A549 (cell line): ENCODE results near the gene SLC12A7. TPM values are rescaled to one million over a fixed set of nuclear protein-coding genes. Genes with fewer than 3 reads are reported as not detected.

Experiments used
- ATAC-seq, 2 experiments: fragments of 200-7000 bp in 1 of 2; fragments of >200 bp in 1 of 2; cut with Nextera tagmentation in 1 of 2; cut with Tn5 transposase in 1 of 2; 3 replicates each; pipeline versions ENCODE4 v1.8.0 to v1.9.1; 2018 to 2020; ENCODE audit warnings: mild to moderate bottlenecking in 1 of 2, moderate library complexity in 1 of 2
- CTCF ChIA-PET: fragments of 300-600 bp; sonication (Branson Sonifier 250); formaldehyde crosslinking; extraction: SDS; loops from one replicate; lab custom pipeline; 2021; ENCODE audit warnings: antibody characterized with exemption, inconsistent platforms; lab: Yijun Ruan, JAX
- POLR2A ChIA-PET: fragments of 350-600 bp; formaldehyde crosslinking; extraction: SDS; loops from one replicate; lab custom pipeline; 2021; ENCODE audit warnings: antibody characterized with exemption, inconsistent platforms; lab: Yijun Ruan, JAX
- DNase-seq, 2 experiments: peaks; one replicate each; pipeline versions ENCODE4 v3.0.0 to v3.0.0-alpha.2; 2011 to 2016; ENCODE audit warnings: low read depth in 1 of 2, low spot score in 1 of 2
- FAIRE-seq: peaks from 2 replicates; lab custom pipeline; 2011; peaks lifted over from hg19 to GRCh38; lab: Jason Lieb, UNC
- H3K27ac ChIP-seq, 2 experiments: fragments of >200 bp; sonication (Bioruptor Twin); formaldehyde crosslinking; 3 replicates each; pipeline ENCODE4 v1.5.1; 2016 to 2017
- H3K4me1 ChIP-seq: fragments of >200 bp; sonication (Bioruptor Twin); formaldehyde crosslinking; 3 replicates; pipeline ENCODE4 v1.6.1; 2016
- H3K4me2 ChIP-seq: fragments of >200 bp; sonication (Bioruptor Twin); formaldehyde crosslinking; 3 replicates; pipeline ENCODE4 v1.6.1; 2016
- H3K4me3 ChIP-seq: fragments of >200 bp; sonication (Bioruptor Twin); formaldehyde crosslinking; 3 replicates; pipeline ENCODE4 v1.5.1; 2016
- H3K9me3 ChIP-seq: fragments of >200 bp; sonication (Bioruptor Twin); formaldehyde crosslinking; 3 replicates; pipeline ENCODE4 v1.6.1; 2016
- BHLHE40 ChIP-seq: IDR thresholded peaks from 2 replicates; pipeline ENCODE4 v1.6.1; 2012; ENCODE audit warnings: low read depth, low read length, inconsistent platforms
- CTCF ChIP-seq: fragments of >200 bp; sonication (Bioruptor Twin); formaldehyde crosslinking; IDR thresholded peaks from 3 replicates; pipeline ENCODE4 v1.5.1; 2016
- EP300 ChIP-seq, 2 experiments: fragments of >200 bp; sonication (Bioruptor Twin); formaldehyde crosslinking; IDR thresholded peaks; 2 replicates in 1 of 2; 3 replicates in 1 of 2; pipeline ENCODE4 v1.6.1; 2016 to 2017
- ESRRA ChIP-seq: fragments of 150-350 bp; IDR thresholded peaks from 2 replicates; pipeline ENCODE4 v1.6.1; 2014; ENCODE audit warnings: mild to moderate bottlenecking, low read length, borderline replicate concordance
- HOXA7 ChIP-seq: fragments of 250-450 bp; sonication (Bioruptor Pico); IDR thresholded peaks from 2 replicates; pipeline ENCODE4 v1.5.0; 2020; ENCODE audit warnings: mild to moderate bottlenecking, moderate library complexity
- JUN ChIP-seq, 2 experiments: fragments of >200 bp; sonication (Bioruptor Twin); formaldehyde crosslinking; IDR thresholded peaks; 2 replicates in 1 of 2; 3 replicates in 1 of 2; pipeline ENCODE4 v1.6.1; 2016 to 2017
- KDM1A ChIP-seq: fragments of 200-600 bp; sonication (generic); IDR thresholded peaks from 2 replicates; pipeline ENCODE4 v1.6.1; 2016; ENCODE audit warnings: low read depth, mild to moderate bottlenecking
- KDM5A ChIP-seq: fragments of 200-600 bp; sonication (generic); IDR thresholded peaks from 2 replicates; pipeline ENCODE4 v1.6.1; 2016; ENCODE audit warnings: antibody characterized with exemption, mild to moderate bottlenecking
- PHF8 ChIP-seq: fragments of 200-600 bp; sonication (generic); IDR thresholded peaks from 2 replicates; pipeline ENCODE4 v1.6.1; 2016; ENCODE audit warnings: low read depth, mild to moderate bottlenecking, antibody characterized with exemption, moderate library complexity, borderline replicate concordance
- POLR2A ChIP-seq: IDR thresholded peaks from 2 replicates; pipeline ENCODE4 v1.6.1; 2012; ENCODE audit warnings: mild to moderate bottlenecking, low read length
- RAD21 ChIP-seq, 2 experiments: fragments of >200 bp in 1 of 2; sonication (Bioruptor Twin) in 1 of 2; formaldehyde crosslinking in 1 of 2; IDR thresholded peaks in 1 of 2; conservative IDR thresholded peaks in 1 of 2; 2 replicates in 1 of 2; 3 replicates in 1 of 2; pipeline ENCODE4 v1.6.1; 2012 to 2018; ENCODE audit warnings: inconsistent platforms in 1 of 2
- SMC3 ChIP-seq: fragments of >200 bp; sonication (Bioruptor Twin); formaldehyde crosslinking; IDR thresholded peaks from 3 replicates; pipeline ENCODE4 v1.6.1; 2018; ENCODE audit warnings: inconsistent platforms
- TFCP2L1 ChIP-seq: fragments of 250-450 bp; sonication (Bioruptor Pico); IDR thresholded peaks from 2 replicates; pipeline ENCODE4 v1.5.0; 2021; ENCODE audit warnings: mild to moderate bottlenecking
- TP53 ChIP-seq: fragments of 250-450 bp; sonication (Bioruptor Pico); IDR thresholded peaks from 2 replicates; pipeline ENCODE4 v1.5.0; 2021; ENCODE audit warnings: mild to moderate bottlenecking, moderate library complexity
- USF2 ChIP-seq: fragments of 450-650 bp; IDR thresholded peaks from 2 replicates; pipeline ENCODE4 v1.6.1; 2014; ENCODE audit warnings: antibody characterized with exemption
- ZFP36 ChIP-seq: fragments of 450-650 bp; IDR thresholded peaks from 2 replicates; pipeline ENCODE4 v1.6.1; 2014; ENCODE audit warnings: borderline replicate concordance; ENCODE audit not compliant: partially characterized antibody
- WGBS: methylation state at CpG from one replicate; pipeline ENCODE4 v1.1.6; 2017; ENCODE audit errors: missing lambda C conversion rate; 5-methylcytosine and 5-hydroxymethylcytosine counted together
- polyA plus RNA-seq, 4 experiments: library from polyadenylated mRNA; depleted of rRNA in 3 of 4; stranded (reverse); fragments of >200 nt; fragmentation: RNase III in 1 of 4; extraction: RNeasy Plus Mini Kit Qiagen cat#74134 plus additional on column Dnase treatment in 1 of 4; gene quantifications; 2 replicates in 3 of 4; 3 replicates in 1 of 4; pipeline ENCODE4 v1.2.3, GENCODE V29; 2011 to 2017
- TF ChIP-seq, protein P1 (sequence below): IDR thresholded peaks from 2 replicates; pipeline ENCODE4 v1.6.1; 2012
- TF ChIP-seq, protein P2 (sequence below): fragments of 250-450 bp; sonication (Bioruptor Pico); IDR thresholded peaks from 2 replicates; pipeline ENCODE4 v1.5.0; 2021; ENCODE audit warnings: mild to moderate bottlenecking, moderate library complexity, borderline replicate concordance
- TF ChIP-seq, protein P3 (sequence below): IDR thresholded peaks from 2 replicates; pipeline ENCODE4 v1.6.1; 2012; ENCODE audit warnings: low read depth, borderline replicate concordance
- TF ChIP-seq, protein P4 (sequence below): fragments of 150-350 bp; IDR thresholded peaks from 2 replicates; pipeline ENCODE4 v1.6.1; 2014; ENCODE audit warnings: low read depth, mild to moderate bottlenecking, low read length

Gene SLC12A7
- polyA plus RNA-seq, 2 of the 4 experiments (the other 2 are of a cell fraction): 11.2 to 22.5 TPM

DNA sequence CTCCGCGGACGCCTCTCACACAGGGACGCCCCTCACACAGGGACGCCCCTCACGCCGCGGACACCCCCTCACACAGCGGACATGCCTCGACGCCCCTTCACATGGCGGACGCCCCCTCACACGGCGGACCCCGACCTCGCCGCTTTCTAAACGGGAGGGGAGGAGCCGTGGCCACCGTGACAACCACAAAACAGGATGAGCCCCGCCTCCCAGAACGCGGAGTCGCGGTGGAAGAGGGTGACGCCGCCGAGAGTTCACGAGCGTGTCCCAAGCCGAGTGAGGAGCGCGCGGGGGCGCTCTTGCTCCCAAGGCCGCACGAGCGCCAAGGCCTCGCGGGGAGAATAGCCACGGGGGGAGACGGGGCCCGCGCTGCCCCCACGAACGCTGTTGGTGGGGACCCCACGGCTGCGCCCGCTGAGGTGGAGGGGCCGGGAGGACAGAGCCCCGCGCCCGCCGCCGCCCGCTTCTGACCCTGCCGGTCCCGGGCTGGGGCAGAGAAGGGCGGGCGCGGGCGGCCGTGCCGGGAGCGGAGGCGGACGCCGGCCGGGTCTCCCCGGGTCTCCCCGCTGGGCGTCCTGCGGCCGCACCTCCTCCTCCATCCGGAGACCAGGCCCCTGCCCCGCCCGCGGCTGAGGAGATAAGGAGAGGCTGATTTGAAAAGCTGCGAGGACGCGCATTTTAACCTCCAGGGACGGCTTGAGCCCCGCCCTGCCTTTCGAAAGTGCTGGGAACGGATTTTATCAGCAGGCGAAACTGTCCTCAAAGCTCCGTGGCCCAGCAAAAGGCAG lies 107.2 kb downstream of the SLC12A7 start:
- H3K4me3 ChIP-seq: peak overlapping the region; percentile 63
- CTCF ChIA-PET: interaction anchor here (0.8 to 7.7 kb wide), 14 partner anchors 9 to 521 kb away, joined by 3 to 47 read pairs (median 5); no protein-coding TSS in a partner anchor
- 0% methylated on average over 16 of the region's 88 CpGs for WGBS
- ATAC-seq (peak; percentile 60 to 79), FAIRE-seq (no peak), DNase-seq (peak; percentile 61 to 76)
- H3K4me2 ChIP-seq: peak overlapping the region; percentile 85
- POLR2A ChIA-PET: no interaction called here
- H3K9me3 ChIP-seq: no peaks in the 10 kb centered on the region
- TF ChIP-seq ESRRA (no peak), TP53 (CRISPR knock-in tag) (peak; percentile 11; the same call in 1 of the 2 replicates), PHF8 (peak; percentile 68; the same call in 1 of the 2 replicates), JUN (IDR thresholded peaks at IDR 0.05) (peak in 1 of 2 experiments; percentile 55; a peak in 1 of 5 replicates), KDM1A (no peak), ZFP36 (no peak), KDM5A (no peak), RAD21 (conservative IDR thresholded peaks at IDR 0.05 in 1 of 2, IDR thresholded peaks at IDR 0.05 in 1 of 2) (peak; percentile 35 to 59), CTCF (peak; percentile 79), HOXA7 (CRISPR knock-in tag) (no peak), EP300 (IDR thresholded peaks at IDR 0.05) (no peak), TFCP2L1 (no peak), POLR2A (peak; percentile 38; the same call in 1 of the 2 replicates), BHLHE40 (no peak), SMC3 (peak; percentile 61)
- TF ChIP-seq, protein P1, sequence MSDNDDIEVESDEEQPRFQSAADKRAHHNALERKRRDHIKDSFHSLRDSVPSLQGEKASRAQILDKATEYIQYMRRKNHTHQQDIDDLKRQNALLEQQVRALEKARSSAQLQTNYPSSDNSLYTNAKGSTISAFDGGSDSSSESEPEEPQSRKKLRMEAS: peak; percentile 87
- TF ChIP-seq, protein P2, sequence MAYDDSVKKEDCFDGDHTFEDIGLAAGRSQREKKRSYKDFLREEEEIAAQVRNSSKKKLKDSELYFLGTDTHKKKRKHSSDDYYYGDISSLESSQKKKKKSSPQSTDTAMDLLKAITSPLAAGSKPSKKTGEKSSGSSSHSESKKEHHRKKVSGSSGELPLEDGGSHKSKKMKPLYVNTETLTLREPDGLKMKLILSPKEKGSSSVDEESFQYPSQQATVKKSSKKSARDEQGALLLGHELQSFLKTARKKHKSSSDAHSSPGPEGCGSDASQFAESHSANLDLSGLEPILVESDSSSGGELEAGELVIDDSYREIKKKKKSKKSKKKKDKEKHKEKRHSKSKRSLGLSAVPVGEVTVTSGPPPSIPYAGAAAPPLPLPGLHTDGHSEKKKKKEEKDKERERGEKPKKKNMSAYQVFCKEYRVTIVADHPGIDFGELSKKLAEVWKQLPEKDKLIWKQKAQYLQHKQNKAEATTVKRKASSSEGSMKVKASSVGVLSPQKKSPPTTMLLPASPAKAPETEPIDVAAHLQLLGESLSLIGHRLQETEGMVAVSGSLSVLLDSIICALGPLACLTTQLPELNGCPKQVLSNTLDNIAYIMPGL: peak; percentile 73; the same call in 1 of the 2 replicates
- TF ChIP-seq, protein P3, sequence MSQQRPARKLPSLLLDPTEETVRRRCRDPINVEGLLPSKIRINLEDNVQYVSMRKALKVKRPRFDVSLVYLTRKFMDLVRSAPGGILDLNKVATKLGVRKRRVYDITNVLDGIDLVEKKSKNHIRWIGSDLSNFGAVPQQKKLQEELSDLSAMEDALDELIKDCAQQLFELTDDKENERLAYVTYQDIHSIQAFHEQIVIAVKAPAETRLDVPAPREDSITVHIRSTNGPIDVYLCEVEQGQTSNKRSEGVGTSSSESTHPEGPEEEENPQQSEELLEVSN: peak; percentile 60
- TF ChIP-seq, protein P4, sequence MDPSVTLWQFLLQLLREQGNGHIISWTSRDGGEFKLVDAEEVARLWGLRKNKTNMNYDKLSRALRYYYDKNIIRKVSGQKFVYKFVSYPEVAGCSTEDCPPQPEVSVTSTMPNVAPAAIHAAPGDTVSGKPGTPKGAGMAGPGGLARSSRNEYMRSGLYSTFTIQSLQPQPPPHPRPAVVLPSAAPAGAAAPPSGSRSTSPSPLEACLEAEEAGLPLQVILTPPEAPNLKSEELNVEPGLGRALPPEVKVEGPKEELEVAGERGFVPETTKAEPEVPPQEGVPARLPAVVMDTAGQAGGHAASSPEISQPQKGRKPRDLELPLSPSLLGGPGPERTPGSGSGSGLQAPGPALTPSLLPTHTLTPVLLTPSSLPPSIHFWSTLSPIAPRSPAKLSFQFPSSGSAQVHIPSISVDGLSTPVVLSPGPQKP: no peak
- peak overlapping the region; percentile 89 to 92 for H3K27ac ChIP-seq
- peaks cover 16% of the 10 kb centered on the region for H3K4me1 ChIP-seq

DNA sequence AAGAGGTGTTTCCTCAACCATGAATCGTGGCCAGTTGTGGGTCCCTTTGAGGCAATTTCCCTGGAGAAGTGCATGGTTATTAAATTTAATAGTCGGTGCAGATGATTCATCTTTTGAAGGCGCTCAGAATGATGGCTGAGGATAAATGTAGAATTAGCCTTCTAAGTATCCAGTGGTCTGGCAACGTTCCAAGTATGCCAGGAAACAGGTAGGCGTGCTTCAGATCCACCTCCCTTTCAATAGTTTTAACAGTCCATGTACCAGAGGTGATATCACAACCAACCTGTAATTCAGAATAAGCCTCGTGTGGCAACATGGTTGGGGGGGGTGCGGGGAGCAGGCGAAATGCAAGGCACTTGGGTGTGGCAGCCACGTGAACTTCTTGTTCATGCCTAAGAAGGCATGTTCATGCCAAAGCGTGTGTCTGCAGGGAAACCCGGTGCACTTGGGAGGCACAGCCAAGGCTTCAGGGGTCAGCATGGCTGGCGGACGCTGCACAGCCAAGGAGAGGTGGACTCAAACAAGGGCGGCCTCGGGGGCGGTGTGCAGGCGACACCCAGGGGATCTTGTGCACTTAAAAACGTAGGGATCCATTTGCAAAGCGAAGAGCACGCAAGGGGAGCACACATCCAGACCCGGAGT lies 108.4 kb downstream of the SLC12A7 start:
- FAIRE-seq (no peak), DNase-seq (no peak)
- no peak overlapping the region for H3K4me2 ChIP-seq

More for the DNA sequence above, 108.4 kb downstream of the SLC12A7 start:
- POLR2A ChIA-PET: no interaction called here
- no peak overlapping the region for H3K4me3 ChIP-seq
- TF ChIP-seq USF2 (no peak), SMC3 (no peak)
- TF ChIP-seq, protein P3: no peak
- TF ChIP-seq, all 56 proteins: peak for 0
- ATAC-seq: no peak
- Histone ChIP-seq H3K27ac (no peak overlapping the region), H3K4me1 (peaks cover 12% of the 10 kb centered on the region), H3K9me3 (no peaks in the 10 kb centered on the region)
- WGBS: 77% methylated on average over 21 of the region's 21 CpGs
- CTCF ChIA-PET: no interaction called here
